ENCODE results near the gene SOCS4.

Gene SOCS4

DNA sequence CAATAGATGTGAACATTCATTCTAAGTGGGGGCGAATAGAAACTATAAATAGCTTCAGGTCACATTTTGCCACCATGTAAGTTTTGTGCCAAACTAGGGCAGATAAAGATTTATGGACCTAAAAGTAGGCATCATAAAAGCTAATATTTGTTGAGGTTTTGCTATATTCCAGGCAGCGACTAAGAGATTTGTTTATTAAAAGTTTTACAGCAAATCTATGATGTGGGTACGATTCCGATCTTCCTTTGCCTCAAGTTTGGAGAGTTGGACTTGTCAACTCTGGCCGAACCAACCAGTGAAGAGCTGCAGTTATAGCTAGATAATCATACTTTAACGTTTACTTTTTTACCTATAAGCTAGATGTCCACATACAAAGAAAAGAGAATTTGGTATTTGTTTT is 26.0 kb downstream of the SOCS4 start:
- Histone ChIP-seq H3K27me3 (ENCODE audit: low read length) (no peaks in the 10 kb centered on the region), H4K20me1 (ENCODE audit: low read depth, low read length) (peaks cover 45% of the 10 kb centered on the region), H3K79me2 (ENCODE audit: insufficient read depth, low read length) (peaks cover 64% of the 10 kb centered on the region), H3K36me3 (ENCODE audit: low read length) (peaks cover 22% of the 10 kb centered on the region; the same call in 1 of the 2 replicates), H3K4me2 (ENCODE audit: low read depth, low read length, poor library complexity, severe bottlenecking) (peak overlapping the region; percentile 89), H2AFZ (ENCODE audit: low read depth, low read length, severe bottlenecking) (no peak overlapping the region), H3K27ac (ENCODE audit: low read depth, low read length) (no peak overlapping the region), H3K9me2 (replicated peaks; ENCODE audit: insufficient read depth, low read length) (no peaks in the 10 kb centered on the region), H3K9me3 (ENCODE audit: insufficient read depth, low read length) (no peaks in the 10 kb centered on the region), H3F3A (ENCODE audit: insufficient read depth) (peaks cover 25% of the 10 kb centered on the region), H3K4me3 (ENCODE audit: insufficient read depth, low read length, poor library complexity, severe bottlenecking) (peak overlapping the region; percentile 92), H3K9ac (ENCODE audit: low read length) (peak overlapping the region; percentile 99)
- TF ChIP-seq, protein P1, sequence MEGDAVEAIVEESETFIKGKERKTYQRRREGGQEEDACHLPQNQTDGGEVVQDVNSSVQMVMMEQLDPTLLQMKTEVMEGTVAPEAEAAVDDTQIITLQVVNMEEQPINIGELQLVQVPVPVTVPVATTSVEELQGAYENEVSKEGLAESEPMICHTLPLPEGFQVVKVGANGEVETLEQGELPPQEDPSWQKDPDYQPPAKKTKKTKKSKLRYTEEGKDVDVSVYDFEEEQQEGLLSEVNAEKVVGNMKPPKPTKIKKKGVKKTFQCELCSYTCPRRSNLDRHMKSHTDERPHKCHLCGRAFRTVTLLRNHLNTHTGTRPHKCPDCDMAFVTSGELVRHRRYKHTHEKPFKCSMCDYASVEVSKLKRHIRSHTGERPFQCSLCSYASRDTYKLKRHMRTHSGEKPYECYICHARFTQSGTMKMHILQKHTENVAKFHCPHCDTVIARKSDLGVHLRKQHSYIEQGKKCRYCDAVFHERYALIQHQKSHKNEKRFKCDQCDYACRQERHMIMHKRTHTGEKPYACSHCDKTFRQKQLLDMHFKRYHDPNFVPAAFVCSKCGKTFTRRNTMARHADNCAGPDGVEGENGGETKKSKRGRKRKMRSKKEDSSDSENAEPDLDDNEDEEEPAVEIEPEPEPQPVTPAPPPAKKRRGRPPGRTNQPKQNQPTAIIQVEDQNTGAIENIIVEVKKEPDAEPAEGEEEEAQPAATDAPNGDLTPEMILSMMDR (IDR thresholded peaks at IDR 0.05; ENCODE audit: insufficient read depth, low read length, poor library complexity, severe bottlenecking), result no peak
- no peak for TF ChIP-seq EZH2phosphoT487 (conservative IDR thresholded peaks at IDR 0.05; ENCODE audit: low read length)

DNA sequence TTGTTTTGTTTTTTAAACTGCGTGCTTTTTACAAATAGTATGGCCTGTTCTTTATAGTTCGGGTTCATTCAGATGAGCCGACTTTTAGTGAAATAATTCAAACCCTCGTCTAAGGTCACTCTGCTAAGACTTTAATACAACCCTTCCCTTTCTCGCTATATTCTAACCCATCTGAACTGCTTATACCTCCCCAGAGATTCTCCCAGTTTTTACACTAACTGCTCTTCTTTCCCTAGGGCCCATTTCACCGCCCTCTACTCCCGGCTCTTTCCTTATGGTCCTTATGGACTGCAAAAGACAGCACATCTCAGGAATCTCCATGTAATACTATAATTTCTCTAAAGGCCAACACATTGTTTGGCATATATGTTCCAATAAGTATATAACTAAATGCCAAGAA is 26.5 kb downstream of the SOCS4 start:
- H2AFZ ChIP-seq (ENCODE audit: low read depth, low read length, severe bottlenecking), result no peak overlapping the region
- peaks cover 69% of the 10 kb centered on the region for H3K79me2 ChIP-seq (ENCODE audit: insufficient read depth, low read length)
- H3K27ac ChIP-seq (ENCODE audit: low read depth, low read length), result no peak overlapping the region
- H3K9me3 ChIP-seq (ENCODE audit: insufficient read depth, low read length), result no peaks in the 10 kb centered on the region
- no peaks in the 10 kb centered on the region for H3K9me2 ChIP-seq (replicated peaks; ENCODE audit: insufficient read depth, low read length)
- TF ChIP-seq, protein P1 (IDR thresholded peaks at IDR 0.05; ENCODE audit: insufficient read depth, low read length, poor library complexity, severe bottlenecking), result no peak
- TF ChIP-seq EZH2phosphoT487 (conservative IDR thresholded peaks at IDR 0.05; ENCODE audit: low read length), result no peak
- H3K4me2 ChIP-seq (ENCODE audit: low read depth, low read length, poor library complexity, severe bottlenecking), result peak overlapping the region; percentile 89
- no peak overlapping the region for H3K4me3 ChIP-seq (ENCODE audit: insufficient read depth, low read length, poor library complexity, severe bottlenecking)
- H3F3A ChIP-seq (ENCODE audit: insufficient read depth), result peaks cover 21% of the 10 kb centered on the region
- no peak overlapping the region for H3K9ac ChIP-seq (ENCODE audit: low read length)
- peaks cover 25% of the 10 kb centered on the region; the same call in 1 of the 2 replicates for H3K36me3 ChIP-seq (ENCODE audit: low read length)
- no peaks in the 10 kb centered on the region for H3K27me3 ChIP-seq (ENCODE audit: low read length)
- H4K20me1 ChIP-seq (ENCODE audit: low read depth, low read length), result peaks cover 49% of the 10 kb centered on the region

DNA sequence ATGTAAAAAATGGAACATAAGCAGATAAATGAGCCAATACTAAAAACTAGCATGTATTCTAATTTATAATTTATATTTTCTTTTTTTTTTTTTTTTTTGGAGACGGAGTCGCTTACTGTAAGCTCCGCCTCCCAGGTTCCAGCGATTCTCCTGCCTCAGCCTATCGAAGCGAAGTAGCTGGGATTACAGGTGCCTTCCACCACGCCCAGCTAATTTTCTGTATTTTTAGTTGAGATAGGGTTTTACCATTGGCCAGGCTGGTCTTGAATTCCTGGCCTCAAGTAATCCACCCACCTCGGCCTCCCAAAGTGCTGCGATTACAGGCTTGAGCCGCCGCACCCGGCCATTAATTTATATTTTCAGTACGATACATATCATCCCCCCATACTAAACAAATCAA is 27.1 kb downstream of the SOCS4 start:
- H3K27ac ChIP-seq (ENCODE audit: low read depth, low read length), result no peak overlapping the region
- H3K9ac ChIP-seq (ENCODE audit: low read length), result no peak overlapping the region
- peaks cover 52% of the 10 kb centered on the region for H4K20me1 ChIP-seq (ENCODE audit: low read depth, low read length)
- H2AFZ ChIP-seq (ENCODE audit: low read depth, low read length, severe bottlenecking), result no peak overlapping the region
- no peaks in the 10 kb centered on the region for H3K9me3 ChIP-seq (ENCODE audit: insufficient read depth, low read length)
- peaks cover 75% of the 10 kb centered on the region for H3K79me2 ChIP-seq (ENCODE audit: insufficient read depth, low read length)
- H3K4me2 ChIP-seq (ENCODE audit: low read depth, low read length, poor library complexity, severe bottlenecking), result peak overlapping the region; percentile 89
- H3F3A ChIP-seq (ENCODE audit: insufficient read depth), result peaks cover 15% of the 10 kb centered on the region
- TF ChIP-seq, protein P1 (IDR thresholded peaks at IDR 0.05; ENCODE audit: insufficient read depth, low read length, poor library complexity, severe bottlenecking), result no peak
- TF ChIP-seq EZH2phosphoT487 (conservative IDR thresholded peaks at IDR 0.05; ENCODE audit: low read length), result no peak
- no peaks in the 10 kb centered on the region for H3K27me3 ChIP-seq (ENCODE audit: low read length)
- H3K9me2 ChIP-seq (replicated peaks; ENCODE audit: insufficient read depth, low read length), result no peaks in the 10 kb centered on the region
- no peak overlapping the region for H3K4me3 ChIP-seq (ENCODE audit: insufficient read depth, low read length, poor library complexity, severe bottlenecking)
- H3K36me3 ChIP-seq (ENCODE audit: low read length), result peaks cover 25% of the 10 kb centered on the region; the same call in 1 of the 2 replicates

Data from SU-DHL-6 (cell line).